Measurements from ENCODE around the gene ESPL1.

The ESPL1 gene

DNA sequence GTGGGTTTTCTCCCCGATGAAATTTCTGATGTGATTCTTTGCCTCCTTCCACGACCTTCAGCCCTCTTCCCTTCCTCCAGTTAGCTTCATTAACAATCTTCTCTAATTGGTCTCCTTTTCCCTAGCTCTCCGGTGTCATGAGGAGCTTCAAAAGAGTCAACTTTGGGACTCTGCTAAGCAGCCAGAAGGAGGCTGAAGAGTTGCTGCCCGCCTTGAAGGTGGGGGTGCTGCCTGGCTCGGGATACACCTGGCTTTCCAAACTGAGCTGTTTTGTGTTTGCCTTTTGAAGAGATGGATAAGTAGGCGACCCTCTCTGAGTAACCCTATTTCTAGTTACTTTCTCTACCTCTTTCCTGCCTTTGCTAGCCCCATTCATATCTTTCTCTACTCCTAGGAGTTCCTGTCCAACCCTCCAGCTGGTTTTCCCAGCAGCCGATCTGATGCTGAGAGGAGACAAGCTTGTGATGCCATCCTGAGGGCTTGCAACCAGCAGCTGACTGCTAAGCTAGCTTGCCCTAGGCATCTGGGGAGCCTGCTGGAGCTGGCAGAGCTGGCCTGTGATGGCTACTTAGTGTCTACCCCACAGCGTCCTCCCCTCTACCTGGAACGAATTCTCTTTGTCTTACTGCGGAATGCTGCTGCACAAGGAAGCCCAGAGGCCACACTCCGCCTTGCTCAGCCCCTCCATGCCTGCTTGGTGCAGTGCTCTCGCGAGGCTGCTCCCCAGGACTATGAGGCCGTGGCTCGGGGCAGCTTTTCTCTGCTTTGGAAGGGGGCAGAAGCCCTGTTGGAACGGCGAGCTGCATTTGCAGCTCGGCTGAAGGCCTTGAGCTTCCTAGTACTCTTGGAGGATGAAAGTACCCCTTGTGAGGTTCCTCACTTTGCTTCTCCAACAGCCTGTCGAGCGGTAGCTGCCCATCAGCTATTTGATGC, 797 bp downstream of the ESPL1 start:
- TF ChIP-seq SIN3A (IDR thresholded peaks at IDR 0.05; ENCODE audit: borderline replicate concordance, insufficient read depth, low read length) (no peak), FOXP2 (optimal IDR thresholded peaks at IDR 0.05; ENCODE audit: borderline replicate concordance, extremely low read depth, extremely low read length, insufficient read depth) (no peak), TAF1 (IDR thresholded peaks at IDR 0.05; ENCODE audit: borderline replicate concordance, insufficient read depth, low read length) (no peak), POLR2AphosphoS5 (IDR thresholded peaks at IDR 0.05; ENCODE audit: low read depth, low read length) (no peak)
- TF ChIP-seq, protein P1, sequence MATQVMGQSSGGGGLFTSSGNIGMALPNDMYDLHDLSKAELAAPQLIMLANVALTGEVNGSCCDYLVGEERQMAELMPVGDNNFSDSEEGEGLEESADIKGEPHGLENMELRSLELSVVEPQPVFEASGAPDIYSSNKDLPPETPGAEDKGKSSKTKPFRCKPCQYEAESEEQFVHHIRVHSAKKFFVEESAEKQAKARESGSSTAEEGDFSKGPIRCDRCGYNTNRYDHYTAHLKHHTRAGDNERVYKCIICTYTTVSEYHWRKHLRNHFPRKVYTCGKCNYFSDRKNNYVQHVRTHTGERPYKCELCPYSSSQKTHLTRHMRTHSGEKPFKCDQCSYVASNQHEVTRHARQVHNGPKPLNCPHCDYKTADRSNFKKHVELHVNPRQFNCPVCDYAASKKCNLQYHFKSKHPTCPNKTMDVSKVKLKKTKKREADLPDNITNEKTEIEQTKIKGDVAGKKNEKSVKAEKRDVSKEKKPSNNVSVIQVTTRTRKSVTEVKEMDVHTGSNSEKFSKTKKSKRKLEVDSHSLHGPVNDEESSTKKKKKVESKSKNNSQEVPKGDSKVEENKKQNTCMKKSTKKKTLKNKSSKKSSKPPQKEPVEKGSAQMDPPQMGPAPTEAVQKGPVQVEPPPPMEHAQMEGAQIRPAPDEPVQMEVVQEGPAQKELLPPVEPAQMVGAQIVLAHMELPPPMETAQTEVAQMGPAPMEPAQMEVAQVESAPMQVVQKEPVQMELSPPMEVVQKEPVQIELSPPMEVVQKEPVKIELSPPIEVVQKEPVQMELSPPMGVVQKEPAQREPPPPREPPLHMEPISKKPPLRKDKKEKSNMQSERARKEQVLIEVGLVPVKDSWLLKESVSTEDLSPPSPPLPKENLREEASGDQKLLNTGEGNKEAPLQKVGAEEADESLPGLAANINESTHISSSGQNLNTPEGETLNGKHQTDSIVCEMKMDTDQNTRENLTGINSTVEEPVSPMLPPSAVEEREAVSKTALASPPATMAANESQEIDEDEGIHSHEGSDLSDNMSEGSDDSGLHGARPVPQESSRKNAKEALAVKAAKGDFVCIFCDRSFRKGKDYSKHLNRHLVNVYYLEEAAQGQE (IDR thresholded peaks at IDR 0.05; ENCODE audit: insufficient read depth in 1 of 2, low read depth in 2 of 2, low read length in 2 of 2), result no peak

GRCh38 chr12:53274445-53274844, 6.3 kb downstream of the ESPL1 start:
- TF ChIP-seq POLR2AphosphoS5 (IDR thresholded peaks at IDR 0.05; ENCODE audit: low read depth, low read length), result no peak
- TF ChIP-seq TAF1 (IDR thresholded peaks at IDR 0.05; ENCODE audit: borderline replicate concordance, insufficient read depth, low read length), result no peak
- no peak for TF ChIP-seq FOXP2 (optimal IDR thresholded peaks at IDR 0.05; ENCODE audit: borderline replicate concordance, extremely low read depth, extremely low read length, insufficient read depth)
- TF ChIP-seq, protein P1 (IDR thresholded peaks at IDR 0.05; ENCODE audit: insufficient read depth in 1 of 2, low read depth in 2 of 2, low read length in 2 of 2), result no peak
- TF ChIP-seq SIN3A (IDR thresholded peaks at IDR 0.05; ENCODE audit: borderline replicate concordance, insufficient read depth, low read length), result no peak

DNA sequence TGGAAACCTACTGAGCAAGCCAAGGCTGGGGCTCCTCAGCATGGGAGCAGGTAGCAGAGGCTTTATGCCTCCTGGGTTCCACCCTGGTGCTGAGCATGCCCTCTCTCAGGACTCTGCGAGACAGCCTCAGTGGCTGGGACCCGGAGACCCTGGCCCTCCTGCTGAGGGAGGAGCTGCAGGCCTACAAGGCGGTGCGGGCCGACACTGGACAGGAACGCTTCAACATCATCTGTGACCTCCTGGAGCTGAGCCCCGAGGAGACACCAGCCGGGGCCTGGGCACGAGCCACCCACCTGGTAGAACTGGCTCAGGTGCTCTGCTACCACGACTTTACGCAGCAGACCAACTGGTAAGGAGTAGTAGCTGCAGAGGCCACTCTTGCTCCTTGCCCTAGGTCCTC, 8.4 kb downstream of the ESPL1 start:
- TF ChIP-seq SIN3A (IDR thresholded peaks at IDR 0.05; ENCODE audit: borderline replicate concordance, insufficient read depth, low read length) (no peak), TAF1 (IDR thresholded peaks at IDR 0.05; ENCODE audit: borderline replicate concordance, insufficient read depth, low read length) (no peak), FOXP2 (optimal IDR thresholded peaks at IDR 0.05; ENCODE audit: borderline replicate concordance, extremely low read depth, extremely low read length, insufficient read depth) (no peak), POLR2AphosphoS5 (IDR thresholded peaks at IDR 0.05; ENCODE audit: low read depth, low read length) (no peak)
- TF ChIP-seq, protein P1 (IDR thresholded peaks at IDR 0.05; ENCODE audit: insufficient read depth in 1 of 2, low read depth in 2 of 2, low read length in 2 of 2), result no peak

- TF ChIP-seq POLR2AphosphoS5 (IDR thresholded peaks at IDR 0.05; ENCODE audit: low read depth, low read length) (no peak), TAF1 (IDR thresholded peaks at IDR 0.05; ENCODE audit: borderline replicate concordance, insufficient read depth, low read length) (no peak), SIN3A (IDR thresholded peaks at IDR 0.05; ENCODE audit: borderline replicate concordance, insufficient read depth, low read length) (no peak), FOXP2 (optimal IDR thresholded peaks at IDR 0.05; ENCODE audit: borderline replicate concordance, extremely low read depth, extremely low read length, insufficient read depth) (no peak)
- TF ChIP-seq, protein P1 (IDR thresholded peaks at IDR 0.05; ENCODE audit: insufficient read depth in 1 of 2, low read depth in 2 of 2, low read length in 2 of 2), result no peak
These were observed 9.9 kb downstream of the ESPL1 start for GRCh38 chr12:53277981-53278380.
